HEK293T (cell line): Measurements from ENCODE around the gene TTBK1.

Experiments used
- CTCF ChIA-PET: fragments of 350-600 bp; formaldehyde crosslinking; extraction: SDS; loops from one replicate; lab custom pipeline; 2021; ENCODE audit warnings: antibody characterized with exemption, inconsistent platforms; lab: Yijun Ruan, JAX
- POLR2A ChIA-PET: fragments of 350-600 bp; formaldehyde crosslinking; extraction: SDS; loops from one replicate; lab custom pipeline; 2020; ENCODE audit warnings: antibody characterized with exemption, inconsistent platforms; lab: Yijun Ruan, JAX
- DNase-seq: peaks from one replicate; pipeline ENCODE4 v3.0.0; 2012; ENCODE audit warnings: mixed read lengths; ENCODE audit errors: extremely low spot score
- ARNT ChIP-seq: fragments of 450-650 bp; IDR thresholded peaks from 2 replicates; pipeline ENCODE4 v1.6.1; 2017; ENCODE audit warnings: mild to moderate bottlenecking
- BHLHE40 ChIP-seq: fragments of 450-650 bp; IDR thresholded peaks from 2 replicates; pipeline ENCODE4 v1.6.1; 2016; ENCODE audit warnings: mild to moderate bottlenecking, moderate library complexity, borderline replicate concordance
- CTBP1 ChIP-seq: fragments of 450-650 bp; IDR thresholded peaks from 2 replicates; pipeline ENCODE4 v1.6.1; 2016; ENCODE audit warnings: borderline replicate concordance
- ELF4 ChIP-seq: fragments of 450-650 bp; IDR thresholded peaks from 2 replicates; pipeline ENCODE4 v1.6.1; 2017; ENCODE audit warnings: antibody characterized with exemption
- FOXA1 ChIP-seq: fragments of 450-650 bp; IDR thresholded peaks from 2 replicates; pipeline ENCODE4 v1.6.1; 2016; ENCODE audit warnings: mild to moderate bottlenecking
- FOXK2 ChIP-seq: fragments of 450-650 bp; IDR thresholded peaks from 2 replicates; pipeline ENCODE4 v1.6.1; 2016; ENCODE audit warnings: mild to moderate bottlenecking
- FOXM1 ChIP-seq: fragments of 450-650 bp; IDR thresholded peaks from 2 replicates; pipeline ENCODE4 v1.6.1; 2017; ENCODE audit warnings: mild to moderate bottlenecking, borderline replicate concordance
- HDGF ChIP-seq: fragments of 450-650 bp; IDR thresholded peaks from 2 replicates; pipeline ENCODE4 v1.6.1; 2017; ENCODE audit warnings: antibody characterized with exemption, borderline replicate concordance
- L3MBTL2 ChIP-seq: fragments of 450-650 bp; conservative IDR thresholded peaks from 2 replicates; pipeline ENCODE4 v1.6.1; 2016; ENCODE audit warnings: mild to moderate bottlenecking
- LEF1 ChIP-seq: fragments of 450-650 bp; IDR thresholded peaks from 2 replicates; pipeline ENCODE4 v1.6.1; 2017; ENCODE audit warnings: mild to moderate bottlenecking, borderline replicate concordance
- NFRKB ChIP-seq: fragments of 450-650 bp; IDR thresholded peaks from 2 replicates; pipeline ENCODE4 v1.6.1; 2016; ENCODE audit warnings: mild to moderate bottlenecking, moderate library complexity
- PKNOX1 ChIP-seq: fragments of 450-650 bp; IDR thresholded peaks from 2 replicates; pipeline ENCODE4 v1.6.1; 2016
- SP1 ChIP-seq: fragments of 450-650 bp; IDR thresholded peaks from 2 replicates; pipeline ENCODE4 v1.6.1; 2017
- SUZ12 ChIP-seq: fragments of 450-650 bp; IDR thresholded peaks from 2 replicates; pipeline ENCODE4 v1.6.1; 2016; ENCODE audit warnings: mild to moderate bottlenecking
- TARDBP ChIP-seq: fragments of 450-650 bp; IDR thresholded peaks from 2 replicates; pipeline ENCODE4 v1.6.1; 2016
- ZNF384 ChIP-seq: fragments of 450-650 bp; IDR thresholded peaks from 2 replicates; pipeline ENCODE4 v1.6.1; 2016

TTBK1 gene

GRCh38 chr6:43304361-43304760 lies 61.1 kb downstream of the TTBK1 start:
- CTCF ChIA-PET: no interaction called here

GRCh38 chr6:43304882-43305281 lies 61.6 kb downstream of the TTBK1 start:
- CTCF ChIA-PET: no interaction called here

More at GRCh38 chr6:43304361-43304760, 61.1 kb downstream of the TTBK1 start:
- no peak for TF ChIP-seq ARNT
- TF ChIP-seq BHLHE40: no peak
- TF ChIP-seq TARDBP: no peak
- no peak for DNase-seq
- POLR2A ChIA-PET: no interaction called here

GRCh38 chr6:43306086-43306485 lies 62.8 kb downstream of the TTBK1 start:
- ChIA-PET POLR2A (no interaction called here), CTCF (interaction anchor here (0.6 kb wide), 1 partner anchor 17 kb away, joined by 4 read pairs; no protein-coding TSS in a partner anchor)

More at GRCh38 chr6:43304882-43305281, 61.6 kb downstream of the TTBK1 start:
- POLR2A ChIA-PET: no interaction called here
- DNase-seq: no peak
- TF ChIP-seq FOXK2 (no peak), SUZ12 (no peak), CTBP1 (no peak), SP1 (no peak), ELF4 (no peak), L3MBTL2 (no peak), ZNF384 (no peak), ARNT (no peak), FOXM1 (no peak), PKNOX1 (no peak), LEF1 (no peak)

GRCh38 chr6:43307451-43308100 lies 64.3 kb downstream of the TTBK1 start:
- ChIA-PET POLR2A (interaction anchor here (1.0 to 1.5 kb wide), 2 partner anchors 11 to 14 kb away, joined by 3 to 4 read pairs; no protein-coding TSS in a partner anchor), CTCF (no interaction called here)
- no peak for DNase-seq
- TF ChIP-seq LEF1 (no peak), FOXA1 (no peak), SUZ12 (no peak), NFRKB (no peak), TARDBP (no peak), BHLHE40 (no peak), CTBP1 (no peak), ZNF384 (no peak), L3MBTL2 (no peak), SP1 (no peak), ARNT (no peak), HDGF (no peak), ELF4 (no peak), FOXK2 (no peak), FOXM1 (no peak), PKNOX1 (no peak)

More at GRCh38 chr6:43306086-43306485, 62.8 kb downstream of the TTBK1 start:
- DNase-seq: no peak
- TF ChIP-seq CTBP1 (no peak), SUZ12 (no peak), ZNF384 (no peak), LEF1 (no peak), FOXA1 (no peak), FOXK2 (no peak), HDGF (no peak), NFRKB (no peak), ELF4 (no peak), SP1 (no peak), BHLHE40 (no peak), L3MBTL2 (no peak), ARNT (no peak), FOXM1 (no peak), PKNOX1 (no peak), TARDBP (no peak)

GRCh38 chr6:43308101-43308989 lies 65.1 kb downstream of the TTBK1 start, which contains the start of gene CRIP3:
Gene CRIP3 (minus strand): TSS chr6:43308826. CDS start chr6:43308792, 34 bp downstream.
- TF ChIP-seq HDGF (no peak), PKNOX1 (no peak), FOXM1 (no peak), CTBP1 (no peak)
- DNase-seq: no peak
- POLR2A ChIA-PET: interaction anchor here (1.0 to 1.5 kb wide), 5 partner anchors 10 to 61 kb away, joined by 3 to 4 read pairs (median 3); partner anchors contain the start of gene ZNF318
- CTCF ChIA-PET: interaction anchor here (0.7 to 1.1 kb wide), 2 partner anchors 9 to 19 kb away, joined by 3 to 6 read pairs; no protein-coding TSS in a partner anchor
